HepG2 (cell line): Measurements from ENCODE around the gene FAM43B. TPM values are rescaled to one million over a fixed set of nuclear protein-coding genes. Genes with fewer than 3 reads are reported as not detected.
A peak's percentile ranks its signal among the peaks of the same experiment; 100 is the strongest.

Source experiments
- BCL3 ChIP-seq: sonication (generic); formaldehyde crosslinking; IDR thresholded peaks from 2 replicates; pipeline ENCODE4 v1.5.1; 2020; ENCODE audit warnings: mild to moderate bottlenecking, missing genetic modification reagents, moderate library complexity
- BRCA1 ChIP-seq: sonication (generic); formaldehyde crosslinking; IDR thresholded peaks from 2 replicates; pipeline ENCODE4 v1.4.0; 2020; ENCODE audit warnings: missing genetic modification reagents
- ELF4 ChIP-seq: sonication (generic); formaldehyde crosslinking; IDR thresholded peaks from 2 replicates; pipeline ENCODE4 v1.5.0; 2020; ENCODE audit warnings: missing genetic modification reagents, mild to moderate bottlenecking, moderate library complexity, borderline replicate concordance
- ERF ChIP-seq: IDR thresholded peaks from 2 replicates; pipeline ENCODE4 v1.6.1; 2018; ENCODE audit warnings: missing biosample characterization, missing genetic modification reagents
- HMGA1 ChIP-seq: sonication (generic); formaldehyde crosslinking; conservative IDR thresholded peaks from 2 replicates; pipeline ENCODE4 v1.4.0; 2020; ENCODE audit warnings: missing genetic modification reagents
- HNF1A ChIP-seq, 2 experiments: sonication (generic) in 1 of 2; formaldehyde crosslinking in 1 of 2; IDR thresholded peaks; 2 replicates each; pipeline versions ENCODE4 v1.4.0 to v1.6.1; 2016 to 2020; ENCODE audit warnings: borderline replicate concordance in 1 of 2, low read depth in 1 of 2, mild to moderate bottlenecking in 1 of 2, missing genetic modification reagents in 1 of 2
- MXD4 ChIP-seq: IDR thresholded peaks from 2 replicates; pipeline ENCODE4 v1.6.1; 2016; ENCODE audit warnings: mild to moderate bottlenecking, missing biosample characterization, missing genetic modification reagents
- MYNN ChIP-seq: sonication (generic); formaldehyde crosslinking; IDR thresholded peaks from 2 replicates; pipeline ENCODE4 v1.4.0; 2020; ENCODE audit warnings: mild to moderate bottlenecking, low read depth, missing genetic modification reagents
- PHF5A ChIP-seq: IDR thresholded peaks from one replicate; pipeline ENCODE4 v1.6.1; 2018; ENCODE audit warnings: low read depth, missing genetic modification reagents; ENCODE audit not compliant: unreplicated experiment
- PTBP1 ChIP-seq: fragments of 200-400 bp; formaldehyde crosslinking; IDR thresholded peaks from 2 replicates; pipeline ENCODE4 v1.6.1; 2018; ENCODE audit warnings: low read length, low read depth; ENCODE audit not compliant: poor library complexity, severe bottlenecking
- TFE3 ChIP-seq: IDR thresholded peaks from 2 replicates; pipeline ENCODE4 v1.6.1; 2016
- THYN1 ChIP-seq: sonication (generic); formaldehyde crosslinking; IDR thresholded peaks from 2 replicates; pipeline ENCODE4 v1.8.1; 2023; ENCODE audit warnings: low read depth, mild to moderate bottlenecking, moderate library complexity, missing genetic modification reagents, borderline replicate concordance
- ZC3H4 ChIP-seq: sonication (generic); formaldehyde crosslinking; IDR thresholded peaks from 2 replicates; pipeline ENCODE4 v1.4.0; 2020; ENCODE audit warnings: missing genetic modification reagents, borderline replicate concordance
- ZNF264 ChIP-seq: sonication (generic); formaldehyde crosslinking; IDR thresholded peaks from 2 replicates; pipeline ENCODE4 v1.4.0; 2020; ENCODE audit warnings: missing genetic modification reagents
- ZNF343 ChIP-seq: sonication (generic); formaldehyde crosslinking; IDR thresholded peaks from 2 replicates; pipeline ENCODE4 v1.4.0; 2020; ENCODE audit warnings: mild to moderate bottlenecking, missing genetic modification reagents
- ZNF354B ChIP-seq: sonication (generic); formaldehyde crosslinking; IDR thresholded peaks from 2 replicates; pipeline ENCODE4 v1.8.0; 2022; ENCODE audit warnings: mild to moderate bottlenecking, missing genetic modification reagents
- ZNF382 ChIP-seq: sonication (generic); formaldehyde crosslinking; IDR thresholded peaks from 2 replicates; pipeline ENCODE4 v1.5.0; 2020; ENCODE audit warnings: missing genetic modification reagents, mild to moderate bottlenecking, borderline replicate concordance
- ZNF431 ChIP-seq: sonication (generic); formaldehyde crosslinking; IDR thresholded peaks from 2 replicates; pipeline ENCODE4 v1.9.0; 2022; ENCODE audit warnings: missing genetic modification reagents, low read depth, mild to moderate bottlenecking, borderline replicate concordance
- ZNF644 ChIP-seq: IDR thresholded peaks from 2 replicates; pipeline ENCODE4 v1.6.1; 2016; ENCODE audit warnings: low read depth
- ZNF652 ChIP-seq: IDR thresholded peaks from 2 replicates; pipeline ENCODE4 v1.6.1; 2016; ENCODE audit warnings: low read depth, borderline replicate concordance
- polyA plus RNA-seq, 8 experiments: library from polyadenylated mRNA; depleted of rRNA in 3 of 8; stranded (reverse) in 7 of 8; unstranded in 1 of 8; fragments of >200 nt; fragmentation: Illumina TruSeq in 4 of 8; extraction: Trizol in 4 of 8; gene quantifications; 2 replicates each; pipeline versions ENCODE4 v1.2.1 to v1.2.3, GENCODE V29; 2011 to 2016; ENCODE audit warnings: low read depth in 4 of 8, missing spikeins in 1 of 8, mixed read lengths in 1 of 8; ENCODE audit not compliant: insufficient read depth in 1 of 8
- total RNA-seq, 5 experiments: library from RNA; depleted of rRNA; stranded (reverse); fragments of >200 nt; fragmentation: Illumina TruSeq; extraction: Trizol; gene quantifications; 2 replicates each; pipeline ENCODE4 v1.2.3, GENCODE V29; 2016; ENCODE audit warnings: low read depth in 1 of 5

Gene FAM43B
- total and polyA plus RNA-seq, 2 of the 13 experiments (the other 11 are each of a cell fraction or from before 2014, with no cell fraction given): 0.63 to 3.7 TPM

GRCh38 chr1:20574686-20575540 is 22.5 kb downstream of the FAM43B start (continued):
- TF ChIP-seq ZNF343 (CRISPR knock-in tag) (no peak), ELF4 (no peak), ZNF431 (no peak), BCL3 (CRISPR knock-in tag) (no peak), TFE3 (CRISPR knock-in tag) (0 out of 2 replicates have a peak, but pooled peaks have one; percentile 32), ZNF264 (CRISPR knock-in tag) (no peak), ZNF652 (no peak), THYN1 (CRISPR knock-in tag) (no peak), HMGA1 (CRISPR knock-in tag) (no peak), PTBP1 (no peak), ZNF644 (no peak), ZNF354B (CRISPR knock-in tag) (no peak), ZC3H4 (no peak), BRCA1 (CRISPR knock-in tag) (no peak), ERF (CRISPR knock-in tag) (peak; percentile 59; the same call in 1 of the 2 replicates), HNF1A (IDR thresholded peaks at IDR 0.05; ENCODE audit: low read depth) (no peak), HNF1A (CRISPR knock-in tag; IDR thresholded peaks at IDR 0.05; ENCODE audit: borderline replicate concordance) (no peak), MYNN (0 out of 2 replicates have a peak, but pooled peaks have one; percentile 35), ZNF382 (CRISPR knock-in tag) (no peak), MXD4 (no peak), PHF5A (CRISPR knock-in tag) (no peak)
